ENCODE measurements around the gene PERCC1.

- no peak for TF ChIP-seq USF2 (IDR thresholded peaks at IDR 0.05; ENCODE audit: low read depth, low read length)
- no peak for TF ChIP-seq CTCF (conservative IDR thresholded peaks at IDR 0.05; ENCODE audit: low read depth, low read length)
- no peak for TF ChIP-seq SMC3 (IDR thresholded peaks at IDR 0.05; ENCODE audit: low read depth, low read length)
- no peak for TF ChIP-seq RAD21 (IDR thresholded peaks at IDR 0.05; ENCODE audit: low read length)
- TF ChIP-seq POLR2A (IDR thresholded peaks at IDR 0.05; ENCODE audit: low read depth, low read length): no peak
- TF ChIP-seq CEBPB (IDR thresholded peaks at IDR 0.05; ENCODE audit: low read depth, low read length): no peak
- TF ChIP-seq MAZ (IDR thresholded peaks at IDR 0.05; ENCODE audit: borderline replicate concordance, low read depth, low read length): no peak
- no peak for TF ChIP-seq MXI1 (IDR thresholded peaks at IDR 0.05; ENCODE audit: borderline replicate concordance, low read depth, low read length)
These were observed 47.3 kb upstream of the PERCC1 start for GRCh38 chr16:1383556-1383955.

All from IMR-90 (cell line).